ENCODE results near the gene RPS4Y2. TPM values are rescaled to one million over a fixed set of nuclear protein-coding genes. Genes with fewer than 3 reads are reported as not detected.

RPS4Y2 gene
- total RNA-seq, 4 donors from 2014 or later = not detected

DNA sequence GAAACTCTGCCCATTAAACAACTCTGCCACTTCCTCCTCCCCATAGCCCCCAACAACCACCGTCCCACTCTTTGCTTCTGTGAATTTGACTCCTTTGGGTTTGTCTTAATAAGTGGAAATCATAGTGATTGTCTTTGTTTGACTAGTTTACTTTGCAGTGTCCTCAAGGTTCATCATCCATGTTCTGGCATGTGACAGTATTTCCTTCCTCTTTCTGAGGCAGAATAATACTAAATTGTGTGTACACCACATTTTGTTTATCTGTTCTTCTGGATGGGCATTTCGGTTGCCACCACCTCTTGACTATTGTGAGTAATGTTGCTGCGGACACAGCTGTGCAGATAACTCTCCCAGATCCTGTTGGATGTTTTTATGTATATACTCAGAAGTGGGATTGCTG lies 14.8 kb downstream of the RPS4Y2 start:
- no peak for DNase-seq
- intact Hi-C loops (cut with DNase I) = no loop called here
- no peak overlapping the region for H3K4me3 ChIP-seq (replicated peaks in 1 of 3)
- H3K9me3 ChIP-seq = no peaks in the 10 kb centered on the region
- H3K27me3 ChIP-seq = no peaks in the 10 kb centered on the region
- H3K36me3 ChIP-seq = no peaks in the 10 kb centered on the region
- TF ChIP-seq, protein P1, sequence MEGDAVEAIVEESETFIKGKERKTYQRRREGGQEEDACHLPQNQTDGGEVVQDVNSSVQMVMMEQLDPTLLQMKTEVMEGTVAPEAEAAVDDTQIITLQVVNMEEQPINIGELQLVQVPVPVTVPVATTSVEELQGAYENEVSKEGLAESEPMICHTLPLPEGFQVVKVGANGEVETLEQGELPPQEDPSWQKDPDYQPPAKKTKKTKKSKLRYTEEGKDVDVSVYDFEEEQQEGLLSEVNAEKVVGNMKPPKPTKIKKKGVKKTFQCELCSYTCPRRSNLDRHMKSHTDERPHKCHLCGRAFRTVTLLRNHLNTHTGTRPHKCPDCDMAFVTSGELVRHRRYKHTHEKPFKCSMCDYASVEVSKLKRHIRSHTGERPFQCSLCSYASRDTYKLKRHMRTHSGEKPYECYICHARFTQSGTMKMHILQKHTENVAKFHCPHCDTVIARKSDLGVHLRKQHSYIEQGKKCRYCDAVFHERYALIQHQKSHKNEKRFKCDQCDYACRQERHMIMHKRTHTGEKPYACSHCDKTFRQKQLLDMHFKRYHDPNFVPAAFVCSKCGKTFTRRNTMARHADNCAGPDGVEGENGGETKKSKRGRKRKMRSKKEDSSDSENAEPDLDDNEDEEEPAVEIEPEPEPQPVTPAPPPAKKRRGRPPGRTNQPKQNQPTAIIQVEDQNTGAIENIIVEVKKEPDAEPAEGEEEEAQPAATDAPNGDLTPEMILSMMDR (IDR thresholded peaks at IDR 0.05) = no peak
- no peak for TF ChIP-seq POLR2A (IDR thresholded peaks at IDR 0.05)
- 54 to 65% methylated on average over 3 of the region's 3 CpGs for WGBS, 2 donors
- H3K4me1 ChIP-seq = no peaks in the 10 kb centered on the region
- H3K27ac ChIP-seq = no peak overlapping the region

DNA sequence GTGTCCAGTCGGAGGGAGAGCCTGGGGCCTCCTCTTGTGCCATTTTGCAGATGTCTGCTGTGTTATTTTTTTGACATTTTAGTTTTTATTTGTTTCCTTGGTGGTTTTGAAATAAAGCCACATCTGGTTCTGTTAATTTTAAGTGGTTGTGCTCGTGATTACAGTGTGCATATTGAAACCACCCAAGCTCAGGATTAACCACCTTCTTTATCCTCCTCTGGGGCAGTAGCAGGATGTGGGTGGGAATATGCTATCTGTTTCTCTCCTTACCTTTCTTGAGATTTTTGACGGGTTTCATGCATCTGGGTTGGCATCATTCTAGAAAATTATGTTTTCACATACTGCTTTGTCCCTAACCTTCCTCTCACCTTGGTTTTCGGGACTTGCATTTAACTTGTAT lies 20.2 kb downstream of the RPS4Y2 start:
- no peak for TF ChIP-seq POLR2A (IDR thresholded peaks at IDR 0.05)
- TF ChIP-seq, protein P1 (IDR thresholded peaks at IDR 0.05) = no peak
- no peaks in the 10 kb centered on the region for H3K4me1 ChIP-seq
- no peak overlapping the region for H3K4me3 ChIP-seq (replicated peaks in 1 of 3)
- 65 to 73% methylated on average over 4 of the region's 4 CpGs for WGBS, 2 donors
- no peaks in the 10 kb centered on the region for H3K36me3 ChIP-seq
- no peak for DNase-seq
- no peaks in the 10 kb centered on the region for H3K27me3 ChIP-seq
- intact Hi-C loops (cut with DNase I) = no loop called here
- H3K27ac ChIP-seq = no peak overlapping the region
- H3K9me3 ChIP-seq = no peaks in the 10 kb centered on the region

- no peaks in the 10 kb centered on the region for H3K4me1 ChIP-seq
- no peak for DNase-seq
- intact Hi-C loops (cut with DNase I) = no loop called here
- H3K36me3 ChIP-seq = no peaks in the 10 kb centered on the region
- 38 to 63% methylated on average over 2 to 3 of the region's 3 CpGs for WGBS, 2 donors
- H3K9me3 ChIP-seq = no peaks in the 10 kb centered on the region
- no peaks in the 10 kb centered on the region for H3K27me3 ChIP-seq
- TF ChIP-seq, protein P1 (IDR thresholded peaks at IDR 0.05) = no peak
- TF ChIP-seq POLR2A (IDR thresholded peaks at IDR 0.05) = no peak
- H3K4me3 ChIP-seq (replicated peaks in 1 of 3) = no peak overlapping the region
- H3K27ac ChIP-seq = no peak overlapping the region
These were observed 24.3 kb downstream of the RPS4Y2 start for GRCh38 chrY:20780104-20780654.

- Histone ChIP-seq H3K27ac (no peak overlapping the region), H3K4me1 (no peaks in the 10 kb centered on the region), H3K36me3 (no peaks in the 10 kb centered on the region), H3K4me3 (replicated peaks in 1 of 3) (no peak overlapping the region), H3K9me3 (no peaks in the 10 kb centered on the region), H3K27me3 (no peaks in the 10 kb centered on the region)
- intact Hi-C loops (cut with DNase I) = no loop called here
- 51 to 59% methylated on average over 2 of the region's 2 CpGs for WGBS, 2 donors
- DNase-seq = no peak
- TF ChIP-seq, protein P1 (IDR thresholded peaks at IDR 0.05) = no peak
These were observed 24.9 kb downstream of the RPS4Y2 start for GRCh38 chrY:20780776-20781175.

- WGBS, 2 donors = 50 to 77% methylated on average over 1 to 4 of the region's 4 CpGs
- intact Hi-C loops (cut with DNase I) = no loop called here
- Histone ChIP-seq H3K9me3 (no peaks in the 10 kb centered on the region), H3K4me3 (replicated peaks in 1 of 3) (no peak overlapping the region), H3K4me1 (no peaks in the 10 kb centered on the region), H3K27ac (no peak overlapping the region), H3K36me3 (no peaks in the 10 kb centered on the region), H3K27me3 (no peaks in the 10 kb centered on the region)
- no peak for TF ChIP-seq POLR2A (IDR thresholded peaks at IDR 0.05)
- TF ChIP-seq, protein P1 (IDR thresholded peaks at IDR 0.05) = no peak
- no peak for DNase-seq
These were observed 25.5 kb downstream of the RPS4Y2 start for GRCh38 chrY:20781408-20781807.

All from thyroid gland (tissue), 4 donors.